Tibial artery (tissue), 4 donors: ENCODE data around the gene CA12.

Experiments
- DNase-seq, 2 donors: peaks; one replicate each; pipeline ENCODE4 v3.0.0-alpha.2; 2019
- H3K27ac ChIP-seq, 2 donors: fragments of 200-600 bp; sonication (generic) in 1 of 2; 1 replicate in 1 of 2; 2 replicates in 1 of 2; pipeline ENCODE4 v1.5.1; 2018 to 2019; ENCODE audit warnings: mild to moderate bottlenecking in 1 of 2
- H3K27me3 ChIP-seq, 2 donors: fragments of 200-600 bp; sonication (generic) in 1 of 2; one replicate each; pipeline versions ENCODE4 v1.5.1 to v1.6.0; 2016 to 2019
- H3K36me3 ChIP-seq, 3 donors: fragments of 200-600 bp; sonication (generic) in 2 of 3; one replicate each; pipeline ENCODE4 v1.5.1; 2016 to 2019; ENCODE audit warnings: mild to moderate bottlenecking in 2 of 3
- H3K4me1 ChIP-seq, 4 donors: fragments of 200-600 bp; sonication (generic) in 2 of 4; 1 replicate in 3 of 4; 2 replicates in 1 of 4; pipeline ENCODE4 v1.5.1; 2016 to 2019
- H3K4me3 ChIP-seq, 2 donors: fragments of 200-600 bp; sonication (generic) in 1 of 2; 1 replicate in 1 of 2; 2 replicates in 1 of 2; pipeline ENCODE4 v1.5.1; 2018 to 2019; ENCODE audit warnings: mild to moderate bottlenecking in 2 of 2
- H3K9me3 ChIP-seq, 3 donors: fragments of 200-600 bp; sonication (generic) in 1 of 3; one replicate each; pipeline ENCODE4 v1.5.1; 2016 to 2019
- intact Hi-C: fragments of 100-400 bp; cut with DNase I; formaldehyde crosslinking; loops from one replicate; pipeline ENCODE4 v1.15.0; 2023; ENCODE audit warnings: low total_unique reads
- TF ChIP-seq, protein P1 (sequence below), 2 experiments: fragments of 200-600 bp in 1 of 2; fragments of 450-650 bp in 1 of 2; IDR thresholded peaks; one replicate each; pipeline ENCODE4 v1.5.1; 2017 to 2019; ENCODE audit warnings: antibody characterized with exemption in 2 of 2, mild to moderate bottlenecking in 1 of 2, moderate library complexity in 1 of 2

CA12 gene

DNA sequence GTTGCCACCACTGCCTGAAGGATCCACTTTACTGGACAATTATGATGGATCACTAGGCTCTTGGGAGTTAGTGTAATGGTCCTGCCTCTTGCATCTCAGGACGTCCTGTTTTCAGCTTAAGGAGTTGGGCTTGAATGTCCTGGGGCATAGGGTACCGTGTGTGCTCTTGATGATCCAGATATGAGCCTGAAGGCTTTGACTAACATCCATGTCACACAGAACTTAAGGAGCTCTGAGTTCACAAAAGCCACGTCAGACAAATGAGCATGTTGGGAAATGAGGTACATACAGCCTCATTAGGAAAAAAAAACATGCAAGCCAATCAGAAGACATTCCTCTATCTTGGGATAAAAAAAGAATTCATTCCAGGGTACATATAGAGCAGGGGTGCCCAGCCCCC, 40.8 kb downstream of the CA12 start:
- H3K36me3 ChIP-seq, result no peaks in the 10 kb centered on the region
- no peaks in the 10 kb centered on the region for H3K9me3 ChIP-seq
- no peaks in the 10 kb centered on the region for H3K27me3 ChIP-seq
- no peaks in the 10 kb centered on the region for H3K4me1 ChIP-seq
- no peak overlapping the region for H3K4me3 ChIP-seq
- intact Hi-C loops, result no loop called here
- DNase-seq, result no peak
- no peak overlapping the region for H3K27ac ChIP-seq
- TF ChIP-seq, protein P1, sequence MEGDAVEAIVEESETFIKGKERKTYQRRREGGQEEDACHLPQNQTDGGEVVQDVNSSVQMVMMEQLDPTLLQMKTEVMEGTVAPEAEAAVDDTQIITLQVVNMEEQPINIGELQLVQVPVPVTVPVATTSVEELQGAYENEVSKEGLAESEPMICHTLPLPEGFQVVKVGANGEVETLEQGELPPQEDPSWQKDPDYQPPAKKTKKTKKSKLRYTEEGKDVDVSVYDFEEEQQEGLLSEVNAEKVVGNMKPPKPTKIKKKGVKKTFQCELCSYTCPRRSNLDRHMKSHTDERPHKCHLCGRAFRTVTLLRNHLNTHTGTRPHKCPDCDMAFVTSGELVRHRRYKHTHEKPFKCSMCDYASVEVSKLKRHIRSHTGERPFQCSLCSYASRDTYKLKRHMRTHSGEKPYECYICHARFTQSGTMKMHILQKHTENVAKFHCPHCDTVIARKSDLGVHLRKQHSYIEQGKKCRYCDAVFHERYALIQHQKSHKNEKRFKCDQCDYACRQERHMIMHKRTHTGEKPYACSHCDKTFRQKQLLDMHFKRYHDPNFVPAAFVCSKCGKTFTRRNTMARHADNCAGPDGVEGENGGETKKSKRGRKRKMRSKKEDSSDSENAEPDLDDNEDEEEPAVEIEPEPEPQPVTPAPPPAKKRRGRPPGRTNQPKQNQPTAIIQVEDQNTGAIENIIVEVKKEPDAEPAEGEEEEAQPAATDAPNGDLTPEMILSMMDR (IDR thresholded peaks at IDR 0.05), result no peak

DNA sequence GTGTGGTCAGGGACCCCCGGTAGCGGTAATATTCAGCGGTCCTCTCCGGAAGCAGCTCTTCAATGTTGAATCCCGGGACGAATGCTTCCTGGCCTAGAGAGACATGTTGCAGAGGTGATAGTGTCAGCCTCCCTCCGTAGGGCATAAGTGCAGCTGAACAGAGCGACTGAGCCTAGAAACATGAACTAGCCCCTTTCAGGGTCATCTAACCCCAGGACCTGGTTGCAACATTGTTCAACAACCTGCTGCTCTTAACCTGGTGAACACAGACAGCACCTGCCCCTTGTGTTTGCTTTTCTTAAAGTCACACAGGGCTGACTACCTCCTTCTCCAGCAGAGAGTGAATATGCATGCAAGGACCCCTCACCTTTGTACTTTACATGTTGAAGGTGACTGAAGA, 41.3 kb downstream of the CA12 start:
- DNase-seq, result no peak
- TF ChIP-seq, protein P1 (IDR thresholded peaks at IDR 0.05), result no peak

DNA sequence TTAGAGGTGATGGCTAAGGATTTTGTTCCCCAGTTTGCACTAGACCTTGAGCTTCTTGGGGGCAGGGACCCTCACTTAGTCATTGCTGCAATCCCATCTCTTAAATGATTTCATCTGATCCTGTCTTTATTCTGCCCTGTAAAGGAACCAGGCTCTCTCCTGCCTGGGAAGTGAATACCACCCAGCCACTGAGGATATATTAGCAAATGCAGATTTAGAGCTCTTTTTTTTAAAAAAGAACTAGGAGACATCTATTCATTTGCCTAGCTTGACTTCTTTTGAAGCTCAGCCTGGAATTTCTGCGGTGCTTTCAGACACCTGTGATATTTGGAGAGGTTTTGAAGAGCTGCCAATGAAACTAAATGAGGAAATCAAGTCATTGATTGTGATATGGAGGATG, 41.8 kb downstream of the CA12 start:
- Histone ChIP-seq H3K4me1 (no peaks in the 10 kb centered on the region), H3K27ac (no peak overlapping the region), H3K27me3 (no peaks in the 10 kb centered on the region), H3K36me3 (no peaks in the 10 kb centered on the region), H3K9me3 (no peaks in the 10 kb centered on the region), H3K4me3 (no peak overlapping the region)
- no peak for DNase-seq
- intact Hi-C loops, result no loop called here
- TF ChIP-seq, protein P1 (IDR thresholded peaks at IDR 0.05), result no peak

More for the DNA sequence above, 41.3 kb downstream of the CA12 start:
- H3K4me3 ChIP-seq, result no peak overlapping the region
- intact Hi-C loops, result no loop called here
- no peaks in the 10 kb centered on the region for H3K4me1 ChIP-seq
- no peaks in the 10 kb centered on the region for H3K36me3 ChIP-seq
- H3K9me3 ChIP-seq, result no peaks in the 10 kb centered on the region
- no peak overlapping the region for H3K27ac ChIP-seq
- H3K27me3 ChIP-seq, result no peaks in the 10 kb centered on the region

DNA sequence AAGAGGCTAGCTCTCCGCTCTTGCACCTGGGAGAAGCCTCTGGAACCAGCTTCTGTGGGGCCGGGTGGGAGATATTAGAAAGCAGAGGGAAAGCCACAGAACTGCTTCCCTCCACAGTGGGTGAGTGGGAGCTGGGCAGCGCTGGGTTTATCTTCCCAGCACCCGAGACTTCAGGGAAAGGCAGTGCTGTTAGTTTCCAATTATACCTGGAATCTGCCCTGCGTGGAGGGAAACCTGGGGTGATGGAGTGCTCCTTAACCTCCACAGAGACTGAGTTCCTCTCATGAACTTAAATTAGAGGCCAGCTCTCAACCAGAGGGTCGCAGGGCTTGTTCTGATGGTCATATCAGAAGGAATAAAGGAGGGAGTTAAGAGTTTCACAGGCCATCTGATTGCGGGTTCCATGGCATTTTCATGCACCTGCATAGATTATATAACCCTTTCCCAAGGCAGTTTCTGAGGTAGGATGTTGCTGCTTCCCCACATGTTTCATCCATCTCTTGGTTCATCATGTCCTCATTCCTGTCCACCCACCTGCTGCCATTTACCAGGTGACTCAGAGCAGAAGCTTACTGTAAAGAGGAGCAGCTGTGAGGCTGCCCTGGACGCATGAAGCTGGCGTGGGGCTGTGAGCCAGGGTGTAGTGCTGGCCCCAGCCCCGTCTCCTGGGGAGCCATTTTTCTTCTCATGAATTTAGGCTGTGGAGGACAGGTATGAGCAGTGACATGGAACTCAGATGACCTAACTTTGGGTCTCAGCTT, 42.5 kb downstream of the CA12 start:
- intact Hi-C loops, result no loop called here
- Histone ChIP-seq H3K4me1 (no peaks in the 10 kb centered on the region), H3K9me3 (no peaks in the 10 kb centered on the region), H3K36me3 (no peaks in the 10 kb centered on the region), H3K27ac (no peak overlapping the region), H3K4me3 (no peak overlapping the region), H3K27me3 (no peaks in the 10 kb centered on the region)
- TF ChIP-seq, protein P1 (IDR thresholded peaks at IDR 0.05), result no peak
- DNase-seq, result no peak

DNA sequence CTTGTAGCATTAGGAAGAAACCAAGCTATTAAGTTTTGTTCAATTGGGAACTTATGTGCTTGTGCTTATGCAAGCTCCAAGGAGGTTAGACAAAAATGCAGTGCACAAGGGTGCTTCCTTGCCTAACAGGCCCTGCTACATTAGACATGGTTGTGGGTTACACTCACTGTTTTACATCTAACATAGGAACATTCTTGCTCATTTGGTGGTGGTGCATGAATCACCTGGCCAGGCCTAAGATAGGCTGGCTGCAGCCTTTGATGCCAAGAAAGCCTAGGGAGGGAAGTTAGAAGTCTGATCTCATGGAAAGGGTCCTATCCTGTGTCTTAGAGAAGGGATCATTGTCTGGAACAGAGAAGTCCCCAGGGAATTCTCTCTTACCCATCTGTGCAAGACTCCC, 43.5 kb downstream of the CA12 start:
- TF ChIP-seq, protein P1 (IDR thresholded peaks at IDR 0.05), result no peak
- H3K9me3 ChIP-seq, result no peaks in the 10 kb centered on the region
- H3K4me3 ChIP-seq, result no peak overlapping the region
- H3K4me1 ChIP-seq, result no peaks in the 10 kb centered on the region
- H3K27me3 ChIP-seq, result no peaks in the 10 kb centered on the region
- intact Hi-C loops, result no loop called here
- no peaks in the 10 kb centered on the region for H3K36me3 ChIP-seq
- DNase-seq, result no peak
- no peak overlapping the region for H3K27ac ChIP-seq
